ENCODE results near the gene REG1B.

Gene REG1B

GRCh38 chr2:79087785-79088364 is at the start of gene REG1B:
Gene REG1B, minus strand, starts transcription at chr2:79087993. Its CDS starts 381 bp downstream, at chr2:79087612.
- H3K4me1 ChIP-seq (ENCODE audit: control insufficient read depth, insufficient read depth, low read length): no peaks in the 10 kb centered on the region
- H3K36me3 ChIP-seq (ENCODE audit: control insufficient read depth, insufficient read depth, low read length): no peaks in the 10 kb centered on the region
- no peak within 1 kb of the TSS for H3K27ac ChIP-seq (ENCODE audit: low read length)
- H3K27me3 ChIP-seq (ENCODE audit: control insufficient read depth, insufficient read depth, low read length): no peaks in the 10 kb centered on the region
- H3K9me3 ChIP-seq (ENCODE audit: control insufficient read depth, insufficient read depth, low read length): no peaks in the 10 kb centered on the region
- WGBS (ENCODE audit: insufficient coverage, insufficient read length): no CpG with 5 or more reads among the region's 2 CpGs
- no peak for DNase-seq (ENCODE audit: low read depth, low spot score)
- H3K4me3 ChIP-seq (ENCODE audit: low read length): no peak within 1 kb of the TSS

- Histone ChIP-seq H3K27ac (ENCODE audit: low read length) (no peak overlapping the region), H3K9me3 (ENCODE audit: control insufficient read depth, insufficient read depth, low read length) (no peaks in the 10 kb centered on the region; the same call in 1 of the 2 replicates), H3K4me3 (ENCODE audit: low read length) (no peak overlapping the region), H3K36me3 (ENCODE audit: control insufficient read depth, insufficient read depth, low read length) (no peaks in the 10 kb centered on the region), H3K4me1 (ENCODE audit: control insufficient read depth, insufficient read depth, low read length) (no peaks in the 10 kb centered on the region), H3K27me3 (ENCODE audit: control insufficient read depth, insufficient read depth, low read length) (no peaks in the 10 kb centered on the region)
- no CpG with 5 or more reads among the region's 4 CpGs for WGBS (ENCODE audit: insufficient coverage, insufficient read length)
- DNase-seq (ENCODE audit: low read depth, low spot score): no peak
These were observed 43.9 kb upstream of the REG1B start for GRCh38 chr2:79131687-79132086.

- Histone ChIP-seq H3K36me3 (ENCODE audit: control insufficient read depth, insufficient read depth, low read length) (no peaks in the 10 kb centered on the region), H3K9me3 (ENCODE audit: control insufficient read depth, insufficient read depth, low read length) (no peaks in the 10 kb centered on the region; the same call in 1 of the 2 replicates), H3K4me3 (ENCODE audit: low read length) (no peak overlapping the region), H3K27me3 (ENCODE audit: control insufficient read depth, insufficient read depth, low read length) (no peaks in the 10 kb centered on the region), H3K4me1 (ENCODE audit: control insufficient read depth, insufficient read depth, low read length) (no peaks in the 10 kb centered on the region), H3K27ac (ENCODE audit: low read length) (no peak overlapping the region)
- no peak for DNase-seq (ENCODE audit: low read depth, low spot score)
These were observed 42.0 kb upstream of the REG1B start for GRCh38 chr2:79129804-79130203.

GRCh38 chr2:79129260-79129659 is 41.5 kb upstream of the REG1B start:
- no peak for DNase-seq (ENCODE audit: low read depth, low spot score)
- H3K9me3 ChIP-seq (ENCODE audit: control insufficient read depth, insufficient read depth, low read length): no peaks in the 10 kb centered on the region; the same call in 1 of the 2 replicates
- H3K4me1 ChIP-seq (ENCODE audit: control insufficient read depth, insufficient read depth, low read length): no peaks in the 10 kb centered on the region
- WGBS (ENCODE audit: insufficient coverage, insufficient read length): no CpG with 5 or more reads among the region's 6 CpGs
- no peaks in the 10 kb centered on the region for H3K36me3 ChIP-seq (ENCODE audit: control insufficient read depth, insufficient read depth, low read length)
- H3K27ac ChIP-seq (ENCODE audit: low read length): no peak overlapping the region
- no peak overlapping the region for H3K4me3 ChIP-seq (ENCODE audit: low read length)
- no peaks in the 10 kb centered on the region for H3K27me3 ChIP-seq (ENCODE audit: control insufficient read depth, insufficient read depth, low read length)

- no peak for DNase-seq (ENCODE audit: low read depth, low spot score)
- Histone ChIP-seq H3K27me3 (ENCODE audit: control insufficient read depth, insufficient read depth, low read length) (no peaks in the 10 kb centered on the region), H3K4me3 (ENCODE audit: low read length) (no peak overlapping the region), H3K4me1 (ENCODE audit: control insufficient read depth, insufficient read depth, low read length) (no peaks in the 10 kb centered on the region), H3K36me3 (ENCODE audit: control insufficient read depth, insufficient read depth, low read length) (no peaks in the 10 kb centered on the region), H3K9me3 (ENCODE audit: control insufficient read depth, insufficient read depth, low read length) (no peaks in the 10 kb centered on the region), H3K27ac (ENCODE audit: low read length) (no peak overlapping the region)
- WGBS (ENCODE audit: insufficient coverage, insufficient read length): no CpG with 5 or more reads among the region's 3 CpGs
These were observed 40.6 kb upstream of the REG1B start for GRCh38 chr2:79128406-79128805.

- no peak overlapping the region for H3K27ac ChIP-seq (ENCODE audit: low read length)
- no CpG with 5 or more reads among the region's 3 CpGs for WGBS (ENCODE audit: insufficient coverage, insufficient read length)
- H3K9me3 ChIP-seq (ENCODE audit: control insufficient read depth, insufficient read depth, low read length): no peaks in the 10 kb centered on the region
- no peaks in the 10 kb centered on the region for H3K27me3 ChIP-seq (ENCODE audit: control insufficient read depth, insufficient read depth, low read length)
- H3K4me3 ChIP-seq (ENCODE audit: low read length): no peak overlapping the region
- H3K36me3 ChIP-seq (ENCODE audit: control insufficient read depth, insufficient read depth, low read length): no peaks in the 10 kb centered on the region
- H3K4me1 ChIP-seq (ENCODE audit: control insufficient read depth, insufficient read depth, low read length): no peaks in the 10 kb centered on the region
- no peak for DNase-seq (ENCODE audit: low read depth, low spot score)
These were observed 37.9 kb upstream of the REG1B start for GRCh38 chr2:79125721-79125985.

GRCh38 chr2:79124907-79125720 is 37.3 kb upstream of the REG1B start:
- H3K4me3 ChIP-seq (ENCODE audit: low read length): no peak overlapping the region
- H3K27me3 ChIP-seq (ENCODE audit: control insufficient read depth, insufficient read depth, low read length): no peaks in the 10 kb centered on the region
- no CpG with 5 or more reads among the region's 9 CpGs for WGBS (ENCODE audit: insufficient coverage, insufficient read length)
- H3K27ac ChIP-seq (ENCODE audit: low read length): no peak overlapping the region
- no peaks in the 10 kb centered on the region for H3K4me1 ChIP-seq (ENCODE audit: control insufficient read depth, insufficient read depth, low read length)
- DNase-seq (ENCODE audit: low read depth, low spot score): no peak
- H3K36me3 ChIP-seq (ENCODE audit: control insufficient read depth, insufficient read depth, low read length): no peaks in the 10 kb centered on the region
- H3K9me3 ChIP-seq (ENCODE audit: control insufficient read depth, insufficient read depth, low read length): no peaks in the 10 kb centered on the region

- no peak for DNase-seq (ENCODE audit: low read depth, low spot score)
- no CpG with 5 or more reads among the region's 2 CpGs for WGBS (ENCODE audit: insufficient coverage, insufficient read length)
- H3K27ac ChIP-seq (ENCODE audit: low read length): no peak overlapping the region
These were observed 34.9 kb upstream of the REG1B start for GRCh38 chr2:79122676-79123075.

GRCh38 chr2:79120194-79120713 is 32.5 kb upstream of the REG1B start, which contains the start of gene REG1A:
Gene REG1A, plus strand, starts transcription at chr2:79120488. Its CDS starts 374 bp downstream, at chr2:79120862.
- no peaks in the 10 kb centered on the region for H3K4me1 ChIP-seq (ENCODE audit: control insufficient read depth, insufficient read depth, low read length)
- H3K9me3 ChIP-seq (ENCODE audit: control insufficient read depth, insufficient read depth, low read length): no peaks in the 10 kb centered on the region
- H3K27me3 ChIP-seq (ENCODE audit: control insufficient read depth, insufficient read depth, low read length): no peaks in the 10 kb centered on the region
- no peaks in the 10 kb centered on the region for H3K36me3 ChIP-seq (ENCODE audit: control insufficient read depth, insufficient read depth, low read length)
- no peak within 1 kb of the TSS for H3K27ac ChIP-seq (ENCODE audit: low read length)
- no peak within 1 kb of the TSS for H3K4me3 ChIP-seq (ENCODE audit: low read length)
- no peak for DNase-seq (ENCODE audit: low read depth, low spot score)
- WGBS (ENCODE audit: insufficient coverage, insufficient read length): no CpG with 5 or more reads among the region's 6 CpGs

More at GRCh38 chr2:79122676-79123075, 34.9 kb upstream of the REG1B start:
- Histone ChIP-seq H3K27me3 (ENCODE audit: control insufficient read depth, insufficient read depth, low read length) (no peaks in the 10 kb centered on the region), H3K4me3 (ENCODE audit: low read length) (no peak overlapping the region), H3K36me3 (ENCODE audit: control insufficient read depth, insufficient read depth, low read length) (no peaks in the 10 kb centered on the region), H3K9me3 (ENCODE audit: control insufficient read depth, insufficient read depth, low read length) (no peaks in the 10 kb centered on the region), H3K4me1 (ENCODE audit: control insufficient read depth, insufficient read depth, low read length) (no peaks in the 10 kb centered on the region)

- no CpG with 5 or more reads among the region's 2 CpGs for WGBS (ENCODE audit: insufficient coverage, insufficient read length)
- no peak overlapping the region for H3K27ac ChIP-seq (ENCODE audit: low read length)
- H3K9me3 ChIP-seq (ENCODE audit: control insufficient read depth, insufficient read depth, low read length): no peaks in the 10 kb centered on the region
- no peak overlapping the region for H3K4me3 ChIP-seq (ENCODE audit: low read length)
- no peaks in the 10 kb centered on the region for H3K27me3 ChIP-seq (ENCODE audit: control insufficient read depth, insufficient read depth, low read length)
- no peaks in the 10 kb centered on the region for H3K36me3 ChIP-seq (ENCODE audit: control insufficient read depth, insufficient read depth, low read length)
- H3K4me1 ChIP-seq (ENCODE audit: control insufficient read depth, insufficient read depth, low read length): no peaks in the 10 kb centered on the region
- DNase-seq (ENCODE audit: low read depth, low spot score): no peak
These were observed 29.5 kb upstream of the REG1B start for GRCh38 chr2:79116997-79117928.
